B cell (primary cell): ENCODE results near the gene TRIOBP. TPM values are rescaled to one million over a fixed set of nuclear protein-coding genes. Genes with fewer than 3 reads are reported as not detected.

Source experiments
- ATAC-seq: fragments of 200-7000 bp; cut with Tn5 transposase; one replicate; pipeline ENCODE4 v1.10.0; 2021; ENCODE audit warnings: low read depth, mild to moderate bottlenecking, moderate number of reproducible peaks, moderate library complexity
- CTCF ChIA-PET: fragments of 350-600 bp; sonication (Branson Sonifier 250); formaldehyde crosslinking; loops from one replicate; lab custom pipeline; 2021; ENCODE audit warnings: antibody characterized with exemption, inconsistent platforms; lab: Charles Lee
- POLR2A ChIA-PET: fragments of 350-600 bp; sonication (Branson Sonifier 250); formaldehyde crosslinking; loops from one replicate; lab custom pipeline; 2021; ENCODE audit warnings: antibody characterized with exemption; lab: Charles Lee
- DNase-seq: peaks from one replicate; pipeline ENCODE4 v3.0.0; 2013
- H2AFZ ChIP-seq: 2 replicates; pipeline ENCODE4 v1.6.1; 2012; ENCODE audit warnings: mild to moderate bottlenecking, low read depth, low read length; ENCODE audit not compliant: insufficient read depth, poor library complexity, severe bottlenecking
- H3K27ac ChIP-seq, 2 donors: 1 replicate in 1 of 2; 2 replicates in 1 of 2; pipeline ENCODE4 v1.5.1; 2012 to 2013; ENCODE audit warnings: low read length in 2 of 2, mild to moderate bottlenecking in 2 of 2, moderate library complexity in 1 of 2
- H3K27me3 ChIP-seq, 4 experiments: fragments of 200-600 bp in 1 of 4; sonication (generic) in 1 of 4; replicated peaks in 1 of 4; 1 replicate in 2 of 4; 2 replicates in 2 of 4; pipeline versions ENCODE4 v1.6.1 to v1.7.0; 2013 to 2016; ENCODE audit warnings: low read length in 3 of 4, mild to moderate bottlenecking in 2 of 4, mixed read lengths in 1 of 4, moderate library complexity in 1 of 4; ENCODE audit not compliant: insufficient read depth in 4 of 4, control insufficient read depth in 3 of 4; ENCODE audit errors: control extremely low read depth in 1 of 4
- H3K36me3 ChIP-seq, 2 experiments: replicated peaks in 1 of 2; 1 replicate in 1 of 2; 2 replicates in 1 of 2; pipeline versions ENCODE4 v1.6.1 to v1.7.1; 2013; ENCODE audit warnings: low read length in 1 of 2; ENCODE audit not compliant: insufficient read depth in 2 of 2, control insufficient read depth in 1 of 2; ENCODE audit errors: control extremely low read depth in 1 of 2, extremely low read depth in 1 of 2
- H3K4me1 ChIP-seq, 2 donors: fragments of 200-600 bp in 1 of 2; sonication (generic) in 1 of 2; 1 replicate in 1 of 2; 2 replicates in 1 of 2; pipeline versions ENCODE4 v1.5.1 to v1.6.1; 2013 to 2017; ENCODE audit warnings: low read length in 2 of 2; ENCODE audit not compliant: control insufficient read depth in 2 of 2, insufficient read depth in 2 of 2
- H3K4me2 ChIP-seq: replicated peaks from 2 replicates; pipeline ENCODE3; 2012; ENCODE audit warnings: mild to moderate bottlenecking, low read depth, low read length; ENCODE audit not compliant: poor library complexity, severe bottlenecking
- H3K4me3 ChIP-seq, 5 experiments: fragments of 200-600 bp in 1 of 5; sonication (generic) in 1 of 5; 1 replicate in 3 of 5; 2 replicates in 2 of 5; pipeline versions ENCODE4 v1.5.1 to v1.7.0; 2011 to 2016; ENCODE audit warnings: low read length in 4 of 5, mild to moderate bottlenecking in 4 of 5, low read depth in 2 of 5, control low read depth in 1 of 5, moderate library complexity in 1 of 5; ENCODE audit not compliant: insufficient read depth in 1 of 5; ENCODE audit errors: control extremely low read depth in 1 of 5, extremely low read depth in 1 of 5
- H3K79me2 ChIP-seq: fragments of 200-600 bp; sonication (generic); one replicate; pipeline ENCODE4 v1.6.0; 2016; ENCODE audit warnings: low read length; ENCODE audit not compliant: control insufficient read depth, insufficient read depth
- H3K9ac ChIP-seq: fragments of 200-600 bp; sonication (generic); 2 replicates; pipeline ENCODE4 v1.6.1; 2017; ENCODE audit warnings: mild to moderate bottlenecking, low read length, moderate library complexity
- H3K9me3 ChIP-seq, 3 donors: one replicate each; pipeline versions ENCODE4 v1.6.1 to v1.7.1; 2013; ENCODE audit warnings: low read length in 2 of 3; ENCODE audit not compliant: control insufficient read depth in 2 of 3, insufficient read depth in 1 of 3; ENCODE audit errors: control extremely low read depth in 1 of 3
- H4K20me1 ChIP-seq: 2 replicates; pipeline ENCODE4 v1.6.0; 2012; ENCODE audit warnings: mild to moderate bottlenecking, low read length; ENCODE audit not compliant: insufficient read depth, control insufficient read depth, poor library complexity, severe bottlenecking
- H3K27ac Mint-ChIP-seq: one replicate; pipeline ENCODE4 v1.8.0; 2021; ENCODE audit warnings: mixed read lengths
- H3K27me3 Mint-ChIP-seq: one replicate; pipeline ENCODE4 v1.8.0; 2021; ENCODE audit warnings: mixed read lengths
- H3K4me1 Mint-ChIP-seq: one replicate; pipeline ENCODE4 v1.8.0; 2021; ENCODE audit warnings: mixed read lengths
- H3K4me3 Mint-ChIP-seq: one replicate; pipeline ENCODE4 v1.8.0; 2021; ENCODE audit warnings: mixed read lengths
- H3K9me3 Mint-ChIP-seq: one replicate; pipeline ENCODE4 v1.8.0; 2022; ENCODE audit warnings: mixed read lengths; ENCODE audit not compliant: insufficient read depth
- EZH2 ChIP-seq: IDR thresholded peaks from 2 replicates; pipeline ENCODE4 v1.6.1; 2012; ENCODE audit warnings: borderline replicate concordance, low read depth, mild to moderate bottlenecking, moderate library complexity, low read length; ENCODE audit not compliant: insufficient read depth, poor library complexity, severe bottlenecking
- WGBS: methylation state at CpG from one replicate; pipeline ENCODE4 v1.1.5; 2013; ENCODE audit warnings: missing lambda C conversion rate; ENCODE audit not compliant: insufficient coverage; 5-methylcytosine and 5-hydroxymethylcytosine counted together
- intact Hi-C: fragments of 100-400 bp; cut with micrococcal nuclease; formaldehyde crosslinking; loops from one replicate; pipeline ENCODE4 v1.10.0; 2022
- polyA plus RNA-seq: library from polyadenylated mRNA; depleted of rRNA; stranded (reverse); fragments of >200 nt; gene quantifications from 2 replicates; pipeline ENCODE4 v1.2.3, GENCODE V29; 2012
- total RNA-seq, 2 donors: library from RNA; stranded (reverse); fragments of 120-200 nt in 1 of 2; gene quantifications; 1 replicate in 1 of 2; 2 replicates in 1 of 2; pipeline versions ENCODE4 v1.2.3 to v1.2.4, GENCODE V29; 2013 to 2022
- TF ChIP-seq, protein P1 (sequence below): fragments of 200-600 bp; IDR thresholded peaks from one replicate; pipeline ENCODE4 v1.8.0; 2022; ENCODE audit warnings: antibody characterized with exemption, mild to moderate bottlenecking

TRIOBP gene
- total and polyA plus RNA-seq, 2 donors (not counting 1 experiment from before 2014, with no cell fraction given), result 26.8 to 47.5 TPM

DNA sequence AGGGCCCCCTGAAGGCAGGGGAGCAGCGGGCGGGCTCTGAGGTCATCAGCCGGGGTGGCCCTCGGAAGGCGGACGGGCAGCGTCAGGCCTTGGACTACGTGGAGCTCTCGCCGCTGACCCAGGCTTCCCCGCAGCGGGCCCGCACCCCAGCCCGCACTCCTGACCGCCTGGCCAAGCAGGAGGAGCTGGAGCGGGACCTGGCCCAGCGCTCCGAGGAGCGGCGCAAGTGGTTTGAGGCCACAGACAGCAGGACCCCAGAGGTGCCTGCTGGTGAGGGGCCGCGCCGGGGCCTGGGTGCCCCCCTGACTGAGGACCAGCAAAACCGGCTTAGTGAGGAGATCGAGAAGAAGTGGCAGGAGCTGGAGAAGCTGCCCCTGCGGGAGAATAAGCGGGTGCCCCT, 60.8 kb downstream of the TRIOBP start:
- Mint-ChIP-seq H3K4me3 (no peak overlapping the region), H3K27me3 (no peaks in the 10 kb centered on the region), H3K27ac (no peak overlapping the region), H3K4me1 (no peaks in the 10 kb centered on the region), H3K9me3 (no peaks in the 10 kb centered on the region)
- H3K79me2 ChIP-seq, result peaks cover 5% of the 10 kb centered on the region
- POLR2A ChIA-PET, result no interaction called here
- H3K4me2 ChIP-seq, result no peak overlapping the region
- H3K36me3 ChIP-seq, result peaks cover 0 to 59% of the 10 kb centered on the region in 2 experiments
- no peaks in the 10 kb centered on the region for H3K4me1 ChIP-seq
- CTCF ChIA-PET, result interaction anchor here (1.5 kb wide), 1 partner anchor 106 kb away, joined by 6 read pairs; no protein-coding TSS in a partner anchor
- H4K20me1 ChIP-seq, result no peaks in the 10 kb centered on the region
- H3K27ac ChIP-seq, result no peak overlapping the region
- no peaks in the 10 kb centered on the region for H3K9me3 ChIP-seq
- 98% methylated on average over 27 of the region's 27 CpGs for WGBS
- ATAC-seq (no peak), DNase-seq (no peak)
- H3K27me3 ChIP-seq, result no peaks in the 10 kb centered on the region
- no peak for TF ChIP-seq EZH2
- H3K9ac ChIP-seq, result no peak overlapping the region
- no peak overlapping the region for H3K4me3 ChIP-seq
- no peak overlapping the region for H2AFZ ChIP-seq
- intact Hi-C loops, result no loop called here

DNA sequence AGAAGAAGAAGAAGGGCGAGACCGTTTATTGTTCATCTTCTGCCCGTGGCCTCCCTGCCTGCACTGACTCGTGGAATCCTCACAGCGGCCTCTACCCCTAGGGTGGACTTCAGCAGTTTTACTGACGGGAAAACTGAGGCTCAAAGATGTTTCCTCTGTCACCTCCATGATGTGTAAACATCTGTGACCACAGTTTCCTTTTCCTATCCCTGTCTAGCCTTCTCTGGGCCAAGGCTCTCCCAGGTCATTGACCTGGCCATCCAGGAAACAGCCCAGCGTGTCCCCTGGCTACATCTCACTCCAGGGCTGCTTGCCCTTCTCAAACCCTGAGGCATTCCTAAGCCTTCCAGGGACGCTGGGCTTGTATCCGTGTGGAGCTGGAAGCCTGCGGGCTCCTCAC, 61.8 kb downstream of the TRIOBP start:
- CTCF ChIA-PET, result no interaction called here
- no peak overlapping the region for H2AFZ ChIP-seq
- Mint-ChIP-seq H3K4me1 (no peaks in the 10 kb centered on the region), H3K4me3 (no peak overlapping the region), H3K9me3 (no peaks in the 10 kb centered on the region), H3K27ac (no peak overlapping the region), H3K27me3 (no peaks in the 10 kb centered on the region)
- no peak overlapping the region for H3K4me2 ChIP-seq
- peaks cover 0 to 61% of the 10 kb centered on the region in 2 experiments for H3K36me3 ChIP-seq
- POLR2A ChIA-PET, result no interaction called here
- WGBS, result 59% methylated on average over 7 of the region's 10 CpGs
- H3K27me3 ChIP-seq, result no peaks in the 10 kb centered on the region
- ATAC-seq, result no peak
- H3K4me3 ChIP-seq, result no peak overlapping the region
- intact Hi-C loops, result no loop called here
- H3K27ac ChIP-seq, result no peak overlapping the region
- no peaks in the 10 kb centered on the region for H3K4me1 ChIP-seq
- TF ChIP-seq EZH2, result no peak
- TF ChIP-seq, protein P1, sequence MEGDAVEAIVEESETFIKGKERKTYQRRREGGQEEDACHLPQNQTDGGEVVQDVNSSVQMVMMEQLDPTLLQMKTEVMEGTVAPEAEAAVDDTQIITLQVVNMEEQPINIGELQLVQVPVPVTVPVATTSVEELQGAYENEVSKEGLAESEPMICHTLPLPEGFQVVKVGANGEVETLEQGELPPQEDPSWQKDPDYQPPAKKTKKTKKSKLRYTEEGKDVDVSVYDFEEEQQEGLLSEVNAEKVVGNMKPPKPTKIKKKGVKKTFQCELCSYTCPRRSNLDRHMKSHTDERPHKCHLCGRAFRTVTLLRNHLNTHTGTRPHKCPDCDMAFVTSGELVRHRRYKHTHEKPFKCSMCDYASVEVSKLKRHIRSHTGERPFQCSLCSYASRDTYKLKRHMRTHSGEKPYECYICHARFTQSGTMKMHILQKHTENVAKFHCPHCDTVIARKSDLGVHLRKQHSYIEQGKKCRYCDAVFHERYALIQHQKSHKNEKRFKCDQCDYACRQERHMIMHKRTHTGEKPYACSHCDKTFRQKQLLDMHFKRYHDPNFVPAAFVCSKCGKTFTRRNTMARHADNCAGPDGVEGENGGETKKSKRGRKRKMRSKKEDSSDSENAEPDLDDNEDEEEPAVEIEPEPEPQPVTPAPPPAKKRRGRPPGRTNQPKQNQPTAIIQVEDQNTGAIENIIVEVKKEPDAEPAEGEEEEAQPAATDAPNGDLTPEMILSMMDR, result no peak
- no peak for DNase-seq
- no peak overlapping the region for H3K9ac ChIP-seq
- H3K9me3 ChIP-seq, result no peaks in the 10 kb centered on the region
- H3K79me2 ChIP-seq, result peaks cover 2% of the 10 kb centered on the region
- no peaks in the 10 kb centered on the region for H4K20me1 ChIP-seq
